Measurements from ENCODE around the gene U2SURP.

GRCh38 chr3:142963234-142963515 lies 38.2 kb upstream of the U2SURP start:
- TF ChIP-seq POLR2A (IDR thresholded peaks at IDR 0.05): no peak
- TF ChIP-seq, protein P1, sequence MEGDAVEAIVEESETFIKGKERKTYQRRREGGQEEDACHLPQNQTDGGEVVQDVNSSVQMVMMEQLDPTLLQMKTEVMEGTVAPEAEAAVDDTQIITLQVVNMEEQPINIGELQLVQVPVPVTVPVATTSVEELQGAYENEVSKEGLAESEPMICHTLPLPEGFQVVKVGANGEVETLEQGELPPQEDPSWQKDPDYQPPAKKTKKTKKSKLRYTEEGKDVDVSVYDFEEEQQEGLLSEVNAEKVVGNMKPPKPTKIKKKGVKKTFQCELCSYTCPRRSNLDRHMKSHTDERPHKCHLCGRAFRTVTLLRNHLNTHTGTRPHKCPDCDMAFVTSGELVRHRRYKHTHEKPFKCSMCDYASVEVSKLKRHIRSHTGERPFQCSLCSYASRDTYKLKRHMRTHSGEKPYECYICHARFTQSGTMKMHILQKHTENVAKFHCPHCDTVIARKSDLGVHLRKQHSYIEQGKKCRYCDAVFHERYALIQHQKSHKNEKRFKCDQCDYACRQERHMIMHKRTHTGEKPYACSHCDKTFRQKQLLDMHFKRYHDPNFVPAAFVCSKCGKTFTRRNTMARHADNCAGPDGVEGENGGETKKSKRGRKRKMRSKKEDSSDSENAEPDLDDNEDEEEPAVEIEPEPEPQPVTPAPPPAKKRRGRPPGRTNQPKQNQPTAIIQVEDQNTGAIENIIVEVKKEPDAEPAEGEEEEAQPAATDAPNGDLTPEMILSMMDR (IDR thresholded peaks at IDR 0.05): no peak
